Activated naive CD4-positive, alpha-beta T cell treated with anti-CD3 and anti-CD28 coated beads, Interleukin-2, amount 50 U/mL, for 16 hours (primary cell): ENCODE measurements around the gene PCDH15.

Source experiments
- DNase-seq: peaks from one replicate; pipeline ENCODE4 v3.0.0-alpha.2; 2020

Gene PCDH15

GRCh38 chr10:54702583-54703485 lies 98.2 kb downstream of the PCDH15 start:
- DNase-seq = no peak

GRCh38 chr10:54691331-54691730 lies 109.7 kb downstream of the PCDH15 start:
- no peak for DNase-seq

- DNase-seq = no peak
Measured at GRCh38 chr10:54682554-54682953, 118.5 kb downstream of the PCDH15 start.

- no peak for DNase-seq
Measured at GRCh38 chr10:54681136-54681535, 119.9 kb downstream of the PCDH15 start.

GRCh38 chr10:54667136-54667535 lies 133.9 kb downstream of the PCDH15 start:
- DNase-seq = no peak

GRCh38 chr10:54666192-54666591 lies 134.8 kb downstream of the PCDH15 start:
- no peak for DNase-seq

- DNase-seq = no peak
Measured at GRCh38 chr10:54665095-54665494, 135.9 kb downstream of the PCDH15 start.

GRCh38 chr10:54660397-54660796 lies 140.6 kb downstream of the PCDH15 start:
- no peak for DNase-seq

GRCh38 chr10:54656643-54657042 lies 144.4 kb downstream of the PCDH15 start:
- no peak for DNase-seq

- DNase-seq = no peak
Measured at GRCh38 chr10:54653518-54653917, 147.5 kb downstream of the PCDH15 start.

- DNase-seq = no peak
Measured at GRCh38 chr10:54650547-54650946, 150.5 kb downstream of the PCDH15 start.

- DNase-seq = no peak
Measured at GRCh38 chr10:54622017-54622416, 179.0 kb downstream of the PCDH15 start.

- no peak for DNase-seq
Measured at GRCh38 chr10:54620352-54620751, 180.7 kb downstream of the PCDH15 start.

- DNase-seq = no peak
Measured at GRCh38 chr10:54614072-54614471, 187.0 kb downstream of the PCDH15 start.

GRCh38 chr10:54613162-54613561 lies 187.9 kb downstream of the PCDH15 start:
- DNase-seq = no peak

GRCh38 chr10:54609423-54609822 lies 191.6 kb downstream of the PCDH15 start:
- DNase-seq = no peak

GRCh38 chr10:54607983-54608382 lies 193.0 kb downstream of the PCDH15 start:
- DNase-seq = no peak

- DNase-seq = no peak
Measured at GRCh38 chr10:54594289-54594688, 206.7 kb downstream of the PCDH15 start.

- DNase-seq = no peak
Measured at GRCh38 chr10:54587971-54588370, 213.1 kb downstream of the PCDH15 start.

GRCh38 chr10:54585572-54585971 lies 215.5 kb downstream of the PCDH15 start:
- no peak for DNase-seq

GRCh38 chr10:54577682-54578081 lies 223.3 kb downstream of the PCDH15 start:
- no peak for DNase-seq

GRCh38 chr10:54576541-54576940 lies 224.5 kb downstream of the PCDH15 start:
- no peak for DNase-seq

- no peak for DNase-seq
Measured at GRCh38 chr10:54559498-54559897, 241.5 kb downstream of the PCDH15 start.

GRCh38 chr10:54554028-54554427 lies 247.0 kb downstream of the PCDH15 start:
- no peak for DNase-seq

- DNase-seq = no peak
Measured at GRCh38 chr10:54550016-54550415, 251.0 kb downstream of the PCDH15 start.
